ENCODE results near the gene ZDHHC12. TPM values are rescaled to one million over a fixed set of nuclear protein-coding genes. Genes with fewer than 3 reads are reported as not detected.
A peak's percentile ranks its signal among the peaks of the same experiment; 100 is the strongest.

The ZDHHC12 gene
- total and polyA plus RNA-seq, 2 of the 13 experiments (the other 11 are each of a cell fraction or from before 2014, with no cell fraction given) = 25.4 to 28.0 TPM

DNA sequence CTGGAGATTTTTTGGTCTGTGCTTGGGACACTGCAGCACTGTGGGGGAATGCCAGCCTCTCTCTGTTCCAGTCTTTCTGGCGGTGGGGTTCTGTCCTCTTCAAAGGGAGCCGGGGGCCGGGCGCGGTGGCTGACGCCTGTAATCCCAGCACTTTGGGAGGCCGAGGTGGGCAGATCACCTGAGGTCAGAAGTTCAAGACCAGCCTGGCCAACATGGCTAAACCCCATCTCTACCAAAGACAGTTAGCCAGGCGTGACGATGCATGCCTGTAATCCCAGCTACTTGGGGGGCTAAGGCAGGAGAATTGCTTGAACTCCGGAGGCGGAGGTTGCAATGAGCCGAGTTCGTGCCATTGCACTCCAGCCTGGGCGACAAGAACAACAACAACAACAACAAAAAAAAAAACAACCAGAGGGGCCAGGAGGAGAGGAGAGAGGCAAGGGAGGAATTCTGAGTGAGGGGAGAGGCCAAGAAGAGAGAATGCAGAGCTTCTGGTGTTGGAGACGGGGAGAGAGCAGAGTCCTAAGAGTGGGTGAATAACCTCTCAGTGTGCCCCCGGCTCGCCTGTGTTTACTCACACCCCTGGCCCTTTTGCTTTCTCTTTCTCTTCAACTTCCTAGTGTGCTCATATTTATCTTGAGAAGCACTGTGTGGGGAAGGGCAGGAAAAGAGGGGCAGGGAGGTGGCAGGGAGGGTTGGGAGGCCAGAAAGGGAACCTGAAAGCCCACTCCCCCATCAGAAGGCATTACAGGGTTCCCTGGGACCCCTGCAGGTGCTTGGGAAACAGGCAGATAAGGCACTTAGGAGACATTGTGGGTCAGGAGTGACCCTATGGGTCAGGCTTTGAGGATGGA, 38.1 kb downstream of the ZDHHC12 start (continued):
- TF ChIP-seq, protein P1, sequence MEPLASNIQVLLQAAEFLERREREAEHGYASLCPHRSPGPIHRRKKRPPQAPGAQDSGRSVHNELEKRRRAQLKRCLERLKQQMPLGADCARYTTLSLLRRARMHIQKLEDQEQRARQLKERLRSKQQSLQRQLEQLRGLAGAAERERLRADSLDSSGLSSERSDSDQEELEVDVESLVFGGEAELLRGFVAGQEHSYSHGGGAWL (CRISPR knock-in tag; IDR thresholded peaks at IDR 0.05) = no peak
- TF ChIP-seq, protein P2, sequence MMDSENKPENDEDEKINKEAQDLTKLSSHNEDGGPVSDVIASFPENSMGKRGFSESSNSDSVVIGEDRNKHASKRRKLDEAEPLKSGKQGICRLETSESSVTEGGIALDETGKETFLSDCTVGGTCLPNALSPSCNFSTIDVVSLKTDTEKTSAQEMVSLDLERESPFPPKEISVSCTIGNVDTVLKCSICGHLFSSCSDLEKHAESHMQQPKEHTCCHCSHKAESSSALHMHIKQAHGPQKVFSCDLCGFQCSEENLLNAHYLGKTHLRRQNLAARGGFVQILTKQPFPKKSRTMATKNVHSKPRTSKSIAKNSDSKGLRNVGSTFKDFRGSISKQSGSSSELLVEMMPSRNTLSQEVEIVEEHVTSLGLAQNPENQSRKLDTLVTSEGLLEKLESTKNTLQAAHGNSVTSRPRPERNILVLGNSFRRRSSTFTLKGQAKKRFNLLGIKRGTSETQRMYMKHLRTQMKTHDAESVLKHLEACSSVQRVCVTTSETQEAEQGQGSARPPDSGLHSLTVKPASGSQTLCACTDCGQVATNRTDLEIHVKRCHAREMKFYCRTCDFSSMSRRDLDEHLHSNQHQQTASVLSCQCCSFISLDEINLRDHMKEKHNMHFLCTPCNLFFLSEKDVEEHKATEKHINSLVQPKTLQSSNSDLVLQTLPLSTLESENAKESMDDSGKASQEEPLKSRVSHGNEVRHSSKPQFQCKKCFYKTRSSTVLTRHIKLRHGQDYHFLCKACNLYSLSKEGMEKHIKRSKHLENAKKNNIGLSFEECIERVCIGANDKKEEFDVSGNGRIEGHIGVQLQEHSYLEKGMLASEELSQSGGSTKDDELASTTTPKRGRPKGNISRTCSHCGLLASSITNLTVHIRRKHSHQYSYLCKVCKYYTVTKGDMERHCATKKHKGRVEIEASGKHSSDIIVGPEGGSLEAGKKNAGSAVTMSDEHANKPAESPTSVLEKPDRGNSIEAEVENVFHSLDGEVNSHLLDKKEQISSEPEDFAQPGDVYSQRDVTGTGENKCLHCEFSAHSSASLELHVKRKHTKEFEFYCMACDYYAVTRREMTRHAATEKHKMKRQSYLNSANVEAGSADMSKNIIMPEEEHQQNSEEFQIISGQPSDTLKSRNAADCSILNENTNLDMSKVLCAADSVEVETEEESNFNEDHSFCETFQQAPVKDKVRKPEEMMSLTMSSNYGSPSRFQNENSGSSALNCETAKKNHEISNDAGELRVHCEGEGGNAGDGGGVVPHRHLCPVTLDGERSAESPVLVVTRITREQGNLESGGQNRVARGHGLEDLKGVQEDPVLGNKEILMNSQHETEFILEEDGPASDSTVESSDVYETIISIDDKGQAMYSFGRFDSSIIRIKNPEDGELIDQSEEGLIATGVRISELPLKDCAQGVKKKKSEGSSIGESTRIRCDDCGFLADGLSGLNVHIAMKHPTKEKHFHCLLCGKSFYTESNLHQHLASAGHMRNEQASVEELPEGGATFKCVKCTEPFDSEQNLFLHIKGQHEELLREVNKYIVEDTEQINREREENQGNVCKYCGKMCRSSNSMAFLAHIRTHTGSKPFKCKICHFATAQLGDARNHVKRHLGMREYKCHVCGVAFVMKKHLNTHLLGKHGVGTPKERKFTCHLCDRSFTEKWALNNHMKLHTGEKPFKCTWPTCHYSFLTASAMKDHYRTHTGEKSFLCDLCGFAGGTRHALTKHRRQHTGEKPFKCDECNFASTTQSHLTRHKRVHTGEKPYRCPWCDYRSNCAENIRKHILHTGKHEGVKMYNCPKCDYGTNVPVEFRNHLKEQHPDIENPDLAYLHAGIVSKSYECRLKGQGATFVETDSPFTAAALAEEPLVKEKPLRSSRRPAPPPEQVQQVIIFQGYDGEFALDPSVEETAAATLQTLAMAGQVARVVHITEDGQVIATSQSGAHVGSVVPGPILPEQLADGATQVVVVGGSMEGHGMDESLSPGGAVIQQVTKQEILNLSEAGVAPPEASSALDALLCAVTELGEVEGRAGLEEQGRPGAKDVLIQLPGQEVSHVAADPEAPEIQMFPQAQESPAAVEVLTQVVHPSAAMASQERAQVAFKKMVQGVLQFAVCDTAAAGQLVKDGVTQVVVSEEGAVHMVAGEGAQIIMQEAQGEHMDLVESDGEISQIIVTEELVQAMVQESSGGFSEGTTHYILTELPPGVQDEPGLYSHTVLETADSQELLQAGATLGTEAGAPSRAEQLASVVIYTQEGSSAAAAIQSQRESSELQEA (CRISPR knock-in tag; IDR thresholded peaks at IDR 0.05; ENCODE audit: not compliant biosample characterization) = no peak
- TF ChIP-seq ZNF282 (IDR thresholded peaks at IDR 0.05; ENCODE audit: partially characterized antibody) (no peak), TAF15 (IDR thresholded peaks at IDR 0.05; ENCODE audit: low read depth, low read length, poor library complexity, severe bottlenecking) (no peak), ZNF781 (CRISPR knock-in tag; IDR thresholded peaks at IDR 0.05; ENCODE audit: borderline replicate concordance, not compliant biosample characterization) (no peak), MXI1 (IDR thresholded peaks at IDR 0.05; ENCODE audit: borderline replicate concordance, low read depth, low read length) (peak; percentile 12; the same call in 1 of the 3 replicates), HIVEP1 (CRISPR knock-in tag; IDR thresholded peaks at IDR 0.05) (no peak), FOXP1 (IDR thresholded peaks at IDR 0.05) (no peak), FOXP1 (CRISPR knock-in tag; IDR thresholded peaks at IDR 0.05) (peak; percentile 49; the same call in 1 of the 2 replicates), RORA (CRISPR knock-in tag; IDR thresholded peaks at IDR 0.05) (no peak), RNF2 (conservative IDR thresholded peaks at IDR 0.05; ENCODE audit: low read depth) (no peak), FOXA3 (CRISPR knock-in tag; IDR thresholded peaks at IDR 0.05) (peak; percentile 35; the same call in 1 of the 2 replicates), PITX1 (CRISPR knock-in tag; IDR thresholded peaks at IDR 0.05) (no peak)
- TF ChIP-seq, protein P3, sequence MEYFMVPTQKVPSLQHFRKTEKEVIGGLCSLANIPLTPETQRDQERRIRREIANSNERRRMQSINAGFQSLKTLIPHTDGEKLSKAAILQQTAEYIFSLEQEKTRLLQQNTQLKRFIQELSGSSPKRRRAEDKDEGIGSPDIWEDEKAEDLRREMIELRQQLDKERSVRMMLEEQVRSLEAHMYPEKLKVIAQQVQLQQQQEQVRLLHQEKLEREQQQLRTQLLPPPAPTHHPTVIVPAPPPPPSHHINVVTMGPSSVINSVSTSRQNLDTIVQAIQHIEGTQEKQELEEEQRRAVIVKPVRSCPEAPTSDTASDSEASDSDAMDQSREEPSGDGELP (IDR thresholded peaks at IDR 0.05; ENCODE audit: borderline replicate concordance, low read depth) = no peak
- TF ChIP-seq, protein P4, sequence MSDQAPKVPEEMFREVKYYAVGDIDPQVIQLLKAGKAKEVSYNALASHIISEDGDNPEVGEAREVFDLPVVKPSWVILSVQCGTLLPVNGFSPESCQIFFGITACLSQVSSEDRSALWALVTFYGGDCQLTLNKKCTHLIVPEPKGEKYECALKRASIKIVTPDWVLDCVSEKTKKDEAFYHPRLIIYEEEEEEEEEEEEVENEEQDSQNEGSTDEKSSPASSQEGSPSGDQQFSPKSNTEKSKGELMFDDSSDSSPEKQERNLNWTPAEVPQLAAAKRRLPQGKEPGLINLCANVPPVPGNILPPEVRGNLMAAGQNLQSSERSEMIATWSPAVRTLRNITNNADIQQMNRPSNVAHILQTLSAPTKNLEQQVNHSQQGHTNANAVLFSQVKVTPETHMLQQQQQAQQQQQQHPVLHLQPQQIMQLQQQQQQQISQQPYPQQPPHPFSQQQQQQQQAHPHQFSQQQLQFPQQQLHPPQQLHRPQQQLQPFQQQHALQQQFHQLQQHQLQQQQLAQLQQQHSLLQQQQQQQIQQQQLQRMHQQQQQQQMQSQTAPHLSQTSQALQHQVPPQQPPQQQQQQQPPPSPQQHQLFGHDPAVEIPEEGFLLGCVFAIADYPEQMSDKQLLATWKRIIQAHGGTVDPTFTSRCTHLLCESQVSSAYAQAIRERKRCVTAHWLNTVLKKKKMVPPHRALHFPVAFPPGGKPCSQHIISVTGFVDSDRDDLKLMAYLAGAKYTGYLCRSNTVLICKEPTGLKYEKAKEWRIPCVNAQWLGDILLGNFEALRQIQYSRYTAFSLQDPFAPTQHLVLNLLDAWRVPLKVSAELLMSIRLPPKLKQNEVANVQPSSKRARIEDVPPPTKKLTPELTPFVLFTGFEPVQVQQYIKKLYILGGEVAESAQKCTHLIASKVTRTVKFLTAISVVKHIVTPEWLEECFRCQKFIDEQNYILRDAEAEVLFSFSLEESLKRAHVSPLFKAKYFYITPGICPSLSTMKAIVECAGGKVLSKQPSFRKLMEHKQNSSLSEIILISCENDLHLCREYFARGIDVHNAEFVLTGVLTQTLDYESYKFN (CRISPR knock-in tag; conservative IDR thresholded peaks at IDR 0.05) = peak; percentile 44; the same call in 1 of the 2 replicates

All from HepG2 (cell line).